Epithelial cell of esophagus (primary cell): ENCODE measurements around the gene RREB1.

Source experiments
- DNase-seq: peaks from one replicate; pipeline ENCODE4 v3.0.0; 2010; ENCODE audit warnings: low read depth
- H3K4me3 ChIP-seq: 2 replicates; pipeline ENCODE4 v1.5.1; 2011; ENCODE audit warnings: mild to moderate bottlenecking, low read length, control low read depth
- TF ChIP-seq, protein P1 (sequence below): IDR thresholded peaks from 2 replicates; pipeline ENCODE4 v1.5.1; 2011; ENCODE audit warnings: low read depth, mild to moderate bottlenecking, low read length, control low read depth, inconsistent platforms; ENCODE audit not compliant: insufficient read depth; ENCODE audit errors: missing control alignments

The RREB1 gene

GRCh38 chr6:7100072-7100752, 7.5 kb upstream of the RREB1 start:
- no peak overlapping the region for H3K4me3 ChIP-seq
- TF ChIP-seq, protein P1, sequence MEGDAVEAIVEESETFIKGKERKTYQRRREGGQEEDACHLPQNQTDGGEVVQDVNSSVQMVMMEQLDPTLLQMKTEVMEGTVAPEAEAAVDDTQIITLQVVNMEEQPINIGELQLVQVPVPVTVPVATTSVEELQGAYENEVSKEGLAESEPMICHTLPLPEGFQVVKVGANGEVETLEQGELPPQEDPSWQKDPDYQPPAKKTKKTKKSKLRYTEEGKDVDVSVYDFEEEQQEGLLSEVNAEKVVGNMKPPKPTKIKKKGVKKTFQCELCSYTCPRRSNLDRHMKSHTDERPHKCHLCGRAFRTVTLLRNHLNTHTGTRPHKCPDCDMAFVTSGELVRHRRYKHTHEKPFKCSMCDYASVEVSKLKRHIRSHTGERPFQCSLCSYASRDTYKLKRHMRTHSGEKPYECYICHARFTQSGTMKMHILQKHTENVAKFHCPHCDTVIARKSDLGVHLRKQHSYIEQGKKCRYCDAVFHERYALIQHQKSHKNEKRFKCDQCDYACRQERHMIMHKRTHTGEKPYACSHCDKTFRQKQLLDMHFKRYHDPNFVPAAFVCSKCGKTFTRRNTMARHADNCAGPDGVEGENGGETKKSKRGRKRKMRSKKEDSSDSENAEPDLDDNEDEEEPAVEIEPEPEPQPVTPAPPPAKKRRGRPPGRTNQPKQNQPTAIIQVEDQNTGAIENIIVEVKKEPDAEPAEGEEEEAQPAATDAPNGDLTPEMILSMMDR = no peak
- DNase-seq = no peak

DNA sequence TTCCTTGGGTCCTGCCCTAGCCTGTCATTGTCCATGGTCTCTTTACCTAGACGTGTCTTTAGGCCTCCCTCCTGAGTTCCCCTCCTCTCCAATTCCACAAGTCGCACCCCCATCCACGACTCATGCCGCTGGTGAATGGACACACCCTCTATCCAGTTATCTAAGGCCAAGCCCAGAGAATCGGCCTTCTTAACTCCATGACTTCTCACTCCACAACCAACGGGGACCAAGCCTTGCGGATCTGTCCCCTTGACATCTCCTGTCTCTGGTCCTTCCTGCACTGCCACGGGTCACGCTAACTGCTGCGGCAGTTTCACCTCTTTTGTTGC, 7.0 kb upstream of the RREB1 start:
- TF ChIP-seq, protein P1 = no peak
- no peak overlapping the region for H3K4me3 ChIP-seq
- no peak for DNase-seq

- DNase-seq = no peak
- TF ChIP-seq, protein P1 = no peak
- H3K4me3 ChIP-seq = no peak overlapping the region
Measured at GRCh38 chr6:7101290-7101689, 6.5 kb upstream of the RREB1 start.

GRCh38 chr6:7104752-7105151, 3.0 kb upstream of the RREB1 start:
- no peak overlapping the region for H3K4me3 ChIP-seq
- TF ChIP-seq, protein P1 = no peak
- no peak for DNase-seq

- TF ChIP-seq, protein P1 = no peak
- DNase-seq = no peak
- no peak overlapping the region for H3K4me3 ChIP-seq
Measured at GRCh38 chr6:7106215-7106751, 1.5 kb upstream of the RREB1 start.

- peak; percentile 30 for DNase-seq
- H3K4me3 ChIP-seq = peak overlapping the region; percentile 95
- TF ChIP-seq, protein P1 = peak; percentile 45
Measured at GRCh38 chr6:7106752-7107577, 796 bp upstream of the RREB1 start.
